GM12801 (cell line): Measurements from ENCODE around the gene EIF6.

ENCODE experiments used
- CTCF ChIP-seq: IDR thresholded peaks from one replicate; pipeline ENCODE4 v1.5.1; 2011; ENCODE audit warnings: control low read depth; ENCODE audit not compliant: insufficient read length; ENCODE audit errors: extremely low read depth

Gene EIF6

GRCh38 chr20:35248641-35249475 lies 35.7 kb downstream of the EIF6 start:
- no peak for TF ChIP-seq CTCF

DNA sequence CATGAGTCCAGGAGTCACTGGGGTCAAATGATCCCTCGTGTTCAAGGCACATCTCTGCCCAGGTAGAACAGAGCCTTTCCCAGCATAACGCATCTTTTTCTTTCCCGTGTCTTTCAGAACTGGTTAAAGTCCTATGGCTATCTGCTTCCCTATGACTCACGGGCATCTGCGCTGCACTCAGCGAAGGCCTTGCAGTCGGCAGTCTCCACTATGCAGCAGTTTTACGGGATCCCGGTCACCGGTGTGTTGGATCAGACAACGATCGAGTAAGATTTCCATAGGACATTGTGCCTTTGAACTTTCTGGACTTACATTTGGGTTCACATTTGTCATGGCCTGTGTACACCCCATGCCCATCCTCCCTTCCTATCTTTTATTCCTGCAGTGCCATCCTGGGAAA lies 37.8 kb downstream of the EIF6 start:
- no peak for TF ChIP-seq CTCF

- no peak for TF ChIP-seq CTCF
These were observed 40.6 kb downstream of the EIF6 start for GRCh38 chr20:35243986-35244385.

- TF ChIP-seq CTCF = no peak
These were observed 41.3 kb downstream of the EIF6 start for GRCh38 chr20:35243317-35243716.

DNA sequence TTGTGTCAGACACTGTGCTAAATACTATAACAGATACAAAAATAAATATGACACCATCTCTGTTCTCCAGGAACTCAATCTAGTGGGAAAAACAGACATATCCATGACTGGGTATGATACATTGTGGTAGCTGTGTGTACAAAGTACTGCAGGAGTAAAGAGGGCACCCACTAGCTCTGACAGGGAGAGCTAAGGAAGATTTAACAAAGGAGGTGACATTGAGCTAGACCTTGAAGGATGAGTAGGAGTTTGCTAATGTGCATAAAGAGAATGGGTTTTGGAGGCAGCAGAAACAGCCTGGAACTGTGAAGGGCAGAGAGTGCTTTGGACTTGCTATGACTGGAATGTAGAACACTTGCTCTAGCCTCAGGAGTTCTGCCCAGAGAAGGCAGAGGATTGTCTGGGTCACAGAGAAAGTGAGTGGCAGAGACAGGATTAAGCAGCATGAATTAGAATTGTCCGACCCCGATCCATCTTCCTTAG lies 43.7 kb downstream of the EIF6 start:
- no peak for TF ChIP-seq CTCF

GRCh38 chr20:35240083-35240810 lies 44.3 kb downstream of the EIF6 start:
- TF ChIP-seq CTCF = no peak

DNA sequence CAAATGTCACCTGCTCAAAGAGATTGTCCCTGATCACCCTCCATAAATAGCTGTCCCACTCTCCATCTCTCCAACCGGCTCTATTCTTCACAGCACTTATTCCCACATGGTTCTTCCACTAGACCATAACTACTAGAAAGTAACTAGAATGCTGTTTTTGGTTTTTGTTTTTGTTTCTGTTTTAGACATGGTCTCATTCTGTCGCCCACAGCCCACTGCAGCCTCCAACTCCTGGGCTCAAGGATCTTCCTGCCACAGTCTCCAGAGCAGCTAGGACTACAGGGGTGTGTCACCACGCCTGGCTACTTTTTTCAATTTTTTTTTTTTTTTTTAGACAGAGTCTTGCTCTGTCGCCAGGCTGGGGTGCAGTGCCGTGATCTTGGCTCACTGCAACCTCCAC lies 45.8 kb downstream of the EIF6 start:
- no peak for TF ChIP-seq CTCF
